Smooth muscle cell (in vitro differentiated cells): ENCODE measurements around the gene FLRT3. TPM values are rescaled to one million over a fixed set of nuclear protein-coding genes. Genes with fewer than 3 reads are reported as not detected.
A peak's percentile ranks its signal among the peaks of the same experiment; 100 is the strongest.

Experiments
- DNase-seq: peaks from one replicate; lab custom pipeline; 2025; ENCODE audit not compliant: unreplicated experiment; lab: John Stamatoyannopoulos, UW
- H2AFZ ChIP-seq: fragments of 200-600 bp; sonication (generic); 2 replicates; pipeline ENCODE4 v1.6.0; 2016; ENCODE audit warnings: antibody characterized with exemption, low read depth, mild to moderate bottlenecking
- H3F3A ChIP-seq: fragments of 200-600 bp; sonication (generic); 2 replicates; pipeline ENCODE4 v1.6.0; 2017; ENCODE audit warnings: antibody characterized with exemption, low read depth
- H3K27ac ChIP-seq: fragments of 200-600 bp; sonication (generic); 2 replicates; pipeline ENCODE4 v1.5.1; 2016; ENCODE audit warnings: low read depth, mild to moderate bottlenecking
- H3K27me3 ChIP-seq: fragments of 200-600 bp; sonication (generic); 2 replicates; pipeline ENCODE4 v1.6.1; 2016; ENCODE audit warnings: low read depth, mild to moderate bottlenecking
- H3K36me3 ChIP-seq: fragments of 200-600 bp; sonication (generic); 2 replicates; pipeline ENCODE4 v1.5.1; 2016; ENCODE audit warnings: low read depth
- H3K4me1 ChIP-seq: fragments of 200-600 bp; sonication (generic); 2 replicates; pipeline ENCODE4 v1.5.1; 2016; ENCODE audit warnings: low read depth
- H3K4me2 ChIP-seq: fragments of 200-600 bp; sonication (generic); 2 replicates; pipeline ENCODE4 v1.6.0; 2016; ENCODE audit warnings: mild to moderate bottlenecking
- H3K4me3 ChIP-seq: fragments of 200-600 bp; sonication (generic); 2 replicates; pipeline ENCODE4 v1.5.1; 2016; ENCODE audit warnings: mild to moderate bottlenecking
- H3K79me2 ChIP-seq: fragments of 200-600 bp; sonication (generic); 2 replicates; pipeline ENCODE4 v1.6.0; 2016; ENCODE audit warnings: low read depth, mild to moderate bottlenecking
- H3K9ac ChIP-seq: fragments of 200-600 bp; sonication (generic); 2 replicates; pipeline ENCODE4 v1.6.0; 2016; ENCODE audit warnings: low read depth
- H3K9me3 ChIP-seq: fragments of 200-600 bp; sonication (generic); replicated peaks from 2 replicates; pipeline ENCODE4 v1.5.1; 2016; ENCODE audit warnings: low read depth
- H4K20me1 ChIP-seq: fragments of 200-600 bp; sonication (generic); 2 replicates; pipeline ENCODE4 v1.6.0; 2016; ENCODE audit warnings: low read depth
- CTCF ChIP-seq: fragments of 200-600 bp; sonication (generic); IDR thresholded peaks from 2 replicates; pipeline ENCODE4 v1.5.1; 2017; ENCODE audit warnings: borderline replicate concordance, mild to moderate bottlenecking, antibody characterized with exemption; ENCODE audit not compliant: insufficient read depth, poor library complexity, severe bottlenecking
- WGBS: methylation state at CpG from one replicate; pipeline ENCODE4 v1.1.7; 2016; ENCODE audit warnings: low lambda C conversion rate; 5-methylcytosine and 5-hydroxymethylcytosine counted together
- polyA plus RNA-seq: library from polyadenylated mRNA; unstranded; fragments of >200 nt; fragmentation: Nextera tagmentation; extraction: Ambion mirVana; gene quantifications from 2 replicates; pipeline ENCODE4 v1.2.1, GENCODE V29; 2016
- total RNA-seq: library from RNA; depleted of rRNA; stranded (reverse); fragments of >200 nt; gene quantifications from 2 replicates; pipeline ENCODE4 v1.2.3, GENCODE V29; 2014

The FLRT3 gene
- total RNA-seq (24.3 and 24.6 TPM in 2 replicates), polyA plus RNA-seq (13.6 and 15.5 TPM in 2 replicates)

- Histone ChIP-seq H3K27me3 (no peaks in the 10 kb centered on the region), H3K36me3 (no peaks in the 10 kb centered on the region), H3K9ac (peak within 1 kb of the TSS; percentile 66), H3K4me2 (peak within 1 kb of the TSS; percentile 83), H3F3A (no peaks in the 10 kb centered on the region), H4K20me1 (no peaks in the 10 kb centered on the region), H3K79me2 (peaks cover 36% of the 10 kb centered on the region), H2AFZ (peak within 1 kb of the TSS; percentile 44), H3K4me1 (peaks cover 31% of the 10 kb centered on the region), H3K9me3 (no peaks in the 10 kb centered on the region), H3K4me3 (peak within 1 kb of the TSS; percentile 67), H3K27ac (peak within 1 kb of the TSS; percentile 52)
- peak; percentile 78 for TF ChIP-seq CTCF
- 26% methylated on average over 12 of the region's 12 CpGs for WGBS
- DNase-seq, result peak; percentile 27
These were observed at the start of gene FLRT3 for GRCh38 chr20:14337400-14338171. Gene FLRT3 (minus strand): TSS chr20:14337612. CDS start chr20:14327506, 10,106 bp downstream.

GRCh38 chr20:14386726-14387125 is 49.3 kb upstream of the FLRT3 start:
- WGBS, result 98% methylated on average over 4 of the region's 4 CpGs
- H2AFZ ChIP-seq, result no peak overlapping the region

GRCh38 chr20:14385176-14385740 is 47.8 kb upstream of the FLRT3 start:
- H3K4me2 ChIP-seq, result no peak overlapping the region
- H3K27me3 ChIP-seq, result no peaks in the 10 kb centered on the region
- H3F3A ChIP-seq, result no peaks in the 10 kb centered on the region
- H3K4me1 ChIP-seq, result no peaks in the 10 kb centered on the region
- H3K9me3 ChIP-seq, result no peaks in the 10 kb centered on the region
- H3K4me3 ChIP-seq, result no peak overlapping the region
- H3K27ac ChIP-seq, result no peak overlapping the region
- TF ChIP-seq CTCF, result no peak
- no peaks in the 10 kb centered on the region for H3K36me3 ChIP-seq
- WGBS, result 88% methylated on average over 2 of the region's 2 CpGs
- H3K79me2 ChIP-seq, result no peaks in the 10 kb centered on the region
- H2AFZ ChIP-seq, result no peak overlapping the region
- DNase-seq, result no peak
- H3K9ac ChIP-seq, result no peak overlapping the region
- no peaks in the 10 kb centered on the region for H4K20me1 ChIP-seq

More at GRCh38 chr20:14386726-14387125, 49.3 kb upstream of the FLRT3 start:
- DNase-seq, result no peak
- H3K4me2 ChIP-seq, result no peak overlapping the region
- H3F3A ChIP-seq, result no peaks in the 10 kb centered on the region
- H4K20me1 ChIP-seq, result no peaks in the 10 kb centered on the region
- no peaks in the 10 kb centered on the region for H3K27me3 ChIP-seq
- no peak overlapping the region for H3K9ac ChIP-seq
- TF ChIP-seq CTCF, result no peak
- H3K79me2 ChIP-seq, result no peaks in the 10 kb centered on the region
- no peak overlapping the region for H3K4me3 ChIP-seq
- no peaks in the 10 kb centered on the region for H3K4me1 ChIP-seq
- H3K9me3 ChIP-seq, result no peaks in the 10 kb centered on the region
- no peaks in the 10 kb centered on the region for H3K36me3 ChIP-seq
- no peak overlapping the region for H3K27ac ChIP-seq
